Esophagus (tissue), 2 donors: ENCODE data around the gene S100A10. TPM values are rescaled to one million over a fixed set of nuclear protein-coding genes. Genes with fewer than 3 reads are reported as not detected.

Experiments
- H3K27ac ChIP-seq, 2 donors: one replicate each; pipeline ENCODE4 v1.5.1; 2013; ENCODE audit warnings: low read depth in 2 of 2, mild to moderate bottlenecking in 2 of 2, inconsistent platforms in 1 of 2, low read length in 1 of 2, moderate library complexity in 1 of 2
- H3K27me3 ChIP-seq, 2 donors: one replicate each; pipeline ENCODE4 v1.6.1; 2013; ENCODE audit warnings: low read length in 2 of 2, control low read depth in 1 of 2, mild to moderate bottlenecking in 1 of 2; ENCODE audit not compliant: insufficient read depth in 2 of 2, control insufficient read depth in 1 of 2
- H3K36me3 ChIP-seq, 2 donors: one replicate each; pipeline ENCODE4 v1.6.1; 2013; ENCODE audit warnings: low read length in 1 of 2; ENCODE audit not compliant: control insufficient read depth in 2 of 2, insufficient read depth in 2 of 2
- H3K4me1 ChIP-seq, 2 donors: one replicate each; pipeline ENCODE4 v1.6.1; 2013; ENCODE audit warnings: low read length in 1 of 2; ENCODE audit not compliant: control insufficient read depth in 2 of 2, insufficient read depth in 2 of 2
- H3K4me3 ChIP-seq, 2 donors: one replicate each; pipeline ENCODE4 v1.5.1; 2013; ENCODE audit warnings: low read length in 2 of 2, mild to moderate bottlenecking in 2 of 2, low read depth in 1 of 2, moderate library complexity in 1 of 2
- H3K9me3 ChIP-seq, 2 donors: one replicate each; pipeline ENCODE4 v1.6.1; 2013; ENCODE audit warnings: mild to moderate bottlenecking in 2 of 2, low read depth in 1 of 2, low read length in 1 of 2, moderate library complexity in 1 of 2; ENCODE audit not compliant: control insufficient read depth in 2 of 2, insufficient read depth in 1 of 2
- WGBS, 2 donors: extraction: QIAGEN DNeasy Blood & Tissue Kit; methylation state at CpG; one replicate each; pipeline ENCODE4 v1.1.7; 2013; 5-methylcytosine and 5-hydroxymethylcytosine counted together
- polyA plus RNA-seq, 2 donors: library from polyadenylated mRNA; stranded (reverse); fragments of 200-250 nt; gene quantifications; one replicate each; pipeline ENCODE4 v1.2.3, GENCODE V29; 2013
- donor health status: healthy with polysubstance abuse.
- donor health status: Bipolar disorder and iron deficiency.

Gene S100A10
- polyA plus RNA-seq, 2 donors: 1,247 to 2,455 TPM

- H3K27ac ChIP-seq: peak overlapping the region; percentile 35 to 49
- no peaks in the 10 kb centered on the region for H3K9me3 ChIP-seq
- no peaks in the 10 kb centered on the region for H3K27me3 ChIP-seq
- H3K4me3 ChIP-seq: no peak overlapping the region
- peaks cover 3 to 9% of the 10 kb centered on the region in 2 donors for H3K4me1 ChIP-seq
- 39 to 40% methylated on average over 7 of the region's 7 CpGs for WGBS, 2 donors
- H3K36me3 ChIP-seq: no peaks in the 10 kb centered on the region
Measured at GRCh38 chr1:151944126-151944856, 49.4 kb downstream of the S100A10 start.

DNA sequence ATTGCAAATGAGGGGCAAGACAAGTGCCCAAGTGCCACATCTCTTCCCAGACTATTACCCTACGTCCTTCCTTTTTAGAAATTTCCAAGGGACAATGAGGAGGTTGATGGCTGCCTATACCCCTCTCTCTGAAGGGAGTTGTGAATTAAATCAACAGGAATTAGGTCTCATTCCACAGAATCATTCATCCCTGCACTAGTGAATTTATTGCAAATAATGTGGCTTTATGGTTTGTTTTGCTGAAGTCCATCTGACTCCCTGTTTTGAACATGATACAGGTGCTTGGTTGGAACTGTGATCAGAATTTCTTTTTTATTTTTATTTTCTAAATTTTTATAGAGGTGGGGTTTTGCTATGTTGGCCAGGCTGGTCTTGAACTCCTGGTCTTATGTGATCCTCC lies 50.1 kb downstream of the S100A10 start:
- no peak overlapping the region for H3K27ac ChIP-seq
- WGBS, 2 donors: 86 to 100% methylated on average over 1 of the region's 1 CpG

GRCh38 chr1:151942882-151943281 lies 50.8 kb downstream of the S100A10 start:
- Histone ChIP-seq H3K9me3 (no peaks in the 10 kb centered on the region), H3K36me3 (no peaks in the 10 kb centered on the region), H3K4me1 (peaks cover 2 to 9% of the 10 kb centered on the region in 2 donors), H3K4me3 (no peak overlapping the region), H3K27me3 (no peaks in the 10 kb centered on the region), H3K27ac (no peak overlapping the region)
- WGBS, 2 donors: 69 to 83% methylated on average over 1 of the region's 1 CpG

More for the DNA sequence above, 50.1 kb downstream of the S100A10 start:
- no peaks in the 10 kb centered on the region for H3K27me3 ChIP-seq
- H3K36me3 ChIP-seq: no peaks in the 10 kb centered on the region
- H3K4me1 ChIP-seq: peaks cover 3 to 9% of the 10 kb centered on the region in 2 donors
- H3K9me3 ChIP-seq: no peaks in the 10 kb centered on the region
- no peak overlapping the region for H3K4me3 ChIP-seq

DNA sequence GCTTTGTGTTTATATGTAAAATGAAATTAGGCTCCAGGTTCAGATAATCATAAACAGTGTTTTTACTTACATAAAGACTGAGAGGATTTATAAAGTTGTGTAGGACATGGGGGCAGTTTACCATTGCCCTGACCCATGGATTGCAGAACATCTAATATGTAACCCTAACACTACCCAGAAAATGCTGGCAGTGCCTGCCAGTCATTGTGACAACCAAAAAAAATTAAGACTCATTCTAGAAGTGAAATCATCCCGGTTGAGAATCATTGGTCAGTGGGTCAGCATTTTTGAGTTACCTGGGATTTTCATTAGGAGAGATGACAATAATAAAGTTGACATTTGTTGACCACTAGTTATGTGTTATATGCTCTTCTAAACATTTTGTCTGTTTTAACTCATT lies 53.1 kb downstream of the S100A10 start:
- WGBS, 2 donors: 56 to 64% methylated on average over 1 of the region's 1 CpG
- H3K9me3 ChIP-seq: no peaks in the 10 kb centered on the region
- H3K27ac ChIP-seq: no peak overlapping the region
- no peak overlapping the region for H3K4me3 ChIP-seq
- H3K4me1 ChIP-seq: peaks cover 0 to 6% of the 10 kb centered on the region in 2 donors
- H3K36me3 ChIP-seq: no peaks in the 10 kb centered on the region
- no peaks in the 10 kb centered on the region for H3K27me3 ChIP-seq

DNA sequence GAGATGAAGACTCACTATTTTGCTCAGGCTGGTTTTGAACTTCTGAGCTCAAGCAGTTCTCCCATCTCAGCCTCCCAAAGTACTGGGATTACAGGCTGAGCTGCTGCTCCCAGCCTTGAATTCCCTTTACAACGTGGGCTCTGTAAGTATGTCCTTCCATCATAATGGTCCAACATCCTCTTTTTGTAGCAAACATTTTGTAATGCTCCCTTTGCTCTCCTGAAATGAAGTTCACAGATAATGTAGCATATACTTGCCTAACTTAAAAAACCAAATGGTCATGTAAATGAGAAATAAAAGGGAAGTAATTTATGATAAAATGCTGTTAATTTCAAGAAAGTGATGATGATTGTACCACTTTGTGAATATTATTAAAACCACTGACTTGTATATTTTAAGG lies 53.9 kb downstream of the S100A10 start:
- H3K27me3 ChIP-seq: no peaks in the 10 kb centered on the region
- H3K27ac ChIP-seq: no peak overlapping the region
- peaks cover 0 to 6% of the 10 kb centered on the region in 2 donors for H3K4me1 ChIP-seq
- 73 to 75% methylated on average over 1 of the region's 1 CpG for whole genome bisulfite sequencing, 2 donors
- H3K36me3 ChIP-seq: no peaks in the 10 kb centered on the region
- no peak overlapping the region for H3K4me3 ChIP-seq
- H3K9me3 ChIP-seq: no peaks in the 10 kb centered on the region

- Histone ChIP-seq H3K27ac (no peak overlapping the region), H3K27me3 (no peaks in the 10 kb centered on the region), H3K36me3 (no peaks in the 10 kb centered on the region), H3K9me3 (no peaks in the 10 kb centered on the region), H3K4me1 (peaks cover 0 to 2% of the 10 kb centered on the region in 2 donors), H3K4me3 (no peak overlapping the region)
- 95 to 97% methylated on average over 3 of the region's 3 CpGs for WGBS, 2 donors
Measured at GRCh38 chr1:151939141-151939540, 54.5 kb downstream of the S100A10 start.

GRCh38 chr1:151936653-151937052 lies 57.0 kb downstream of the S100A10 start:
- no peak overlapping the region for H3K4me3 ChIP-seq
- WGBS, 2 donors: 58 to 81% methylated on average over 7 of the region's 7 CpGs
- H3K36me3 ChIP-seq: no peaks in the 10 kb centered on the region
- H3K27ac ChIP-seq: no peak overlapping the region
- no peaks in the 10 kb centered on the region for H3K9me3 ChIP-seq
- peaks cover 0 to 2% of the 10 kb centered on the region in 2 donors for H3K4me1 ChIP-seq
- H3K27me3 ChIP-seq: no peaks in the 10 kb centered on the region

DNA sequence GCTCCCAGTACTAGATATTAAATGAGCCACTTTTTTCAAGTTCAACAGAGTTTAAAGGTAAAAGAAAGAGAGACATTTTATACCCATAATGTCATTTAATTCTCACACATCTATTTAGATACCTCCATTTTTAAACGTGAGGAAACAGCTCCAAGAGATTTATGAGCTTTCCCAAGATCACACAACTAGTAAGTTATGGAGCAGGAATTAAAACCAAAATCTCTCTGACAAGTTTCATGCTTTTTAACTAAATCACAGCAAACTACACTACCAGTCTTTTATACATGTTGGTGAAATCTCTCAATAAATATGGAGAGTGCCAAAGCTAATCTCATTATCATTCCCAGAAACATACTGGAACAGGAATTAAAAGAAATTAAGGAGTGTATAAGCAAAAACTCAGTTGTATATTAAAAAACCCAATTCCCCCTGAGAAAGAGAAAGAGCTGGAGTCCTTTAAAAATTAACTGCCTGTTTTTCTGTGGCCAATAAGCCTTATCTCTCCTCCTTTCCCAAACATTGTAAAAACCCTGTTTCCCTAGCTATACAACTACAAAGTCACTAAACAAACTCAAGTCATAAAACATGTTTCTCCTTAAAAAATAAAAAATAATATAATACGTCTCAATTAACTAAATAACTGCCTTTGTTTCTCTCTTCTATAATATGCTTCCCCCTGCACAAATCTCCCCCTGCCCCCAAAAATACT lies 57.6 kb downstream of the S100A10 start:
- no peak overlapping the region for H3K4me3 ChIP-seq
- peaks cover 0 to under 1% of the 10 kb centered on the region in 2 donors for H3K4me1 ChIP-seq
- no peaks in the 10 kb centered on the region for H3K36me3 ChIP-seq
- H3K27ac ChIP-seq: no peak overlapping the region
- no peaks in the 10 kb centered on the region for H3K9me3 ChIP-seq
- WGBS, 2 donors: 49 to 59% methylated on average over 2 of the region's 2 CpGs
- no peaks in the 10 kb centered on the region for H3K27me3 ChIP-seq

DNA sequence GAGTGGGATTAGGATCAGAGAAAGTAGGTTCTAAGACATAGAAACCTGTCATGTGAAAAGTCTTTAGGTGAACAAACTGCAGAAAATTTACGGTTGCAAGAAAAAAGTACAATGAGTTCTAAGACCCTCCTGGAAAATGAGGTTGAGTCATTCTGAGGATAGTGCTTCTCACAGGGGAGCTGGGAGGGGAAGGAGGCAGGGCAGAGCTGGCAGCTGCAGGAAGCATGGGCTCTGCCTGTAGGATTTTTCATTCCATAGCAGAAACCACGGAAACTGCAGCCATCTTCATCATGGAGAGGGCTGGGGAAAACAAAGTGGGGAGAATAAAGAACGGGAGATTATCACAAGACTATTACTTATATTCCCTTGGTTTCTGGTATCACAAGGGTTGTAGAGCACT lies 58.5 kb downstream of the S100A10 start:
- 62 to 67% methylated on average over 3 of the region's 3 CpGs for WGBS, 2 donors
- no peak overlapping the region for H3K27ac ChIP-seq

More for the DNA sequence above, 58.5 kb downstream of the S100A10 start:
- Histone ChIP-seq H3K9me3 (no peaks in the 10 kb centered on the region), H3K4me1 (no peaks in the 10 kb centered on the region), H3K4me3 (no peak overlapping the region), H3K36me3 (no peaks in the 10 kb centered on the region), H3K27me3 (no peaks in the 10 kb centered on the region)
